Measurements from ENCODE around the gene CTPS1.

CTPS1 gene

GRCh38 chr1:40969445-40969844 is 10.1 kb upstream of the CTPS1 start:
- DNase-seq (ENCODE audit: low read depth, low spot score), result no peak

GRCh38 chr1:40971966-40972365 is 7.5 kb upstream of the CTPS1 start:
- no peak for DNase-seq (ENCODE audit: low read depth, low spot score)

DNA sequence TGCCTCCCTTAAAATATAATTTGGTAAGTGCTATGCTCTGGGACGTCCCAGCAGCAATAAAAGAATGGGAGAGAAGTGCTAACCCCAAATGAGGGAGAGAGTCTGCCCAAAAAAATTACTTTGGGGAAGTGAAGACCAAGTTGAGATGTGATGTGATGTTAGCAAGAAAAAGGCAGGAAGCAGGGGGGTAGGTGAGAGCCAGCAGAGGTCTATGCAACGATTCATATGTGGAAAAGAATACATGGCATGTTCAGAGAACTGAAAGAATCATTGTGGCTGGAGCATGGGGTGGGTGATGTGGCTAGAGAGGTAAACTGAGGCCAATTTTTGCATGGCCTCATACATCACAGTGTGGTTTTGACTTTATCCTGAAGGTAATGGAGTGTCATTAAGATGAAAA is 5.6 kb upstream of the CTPS1 start:
- no peak for DNase-seq (ENCODE audit: low read depth, low spot score)

DNA sequence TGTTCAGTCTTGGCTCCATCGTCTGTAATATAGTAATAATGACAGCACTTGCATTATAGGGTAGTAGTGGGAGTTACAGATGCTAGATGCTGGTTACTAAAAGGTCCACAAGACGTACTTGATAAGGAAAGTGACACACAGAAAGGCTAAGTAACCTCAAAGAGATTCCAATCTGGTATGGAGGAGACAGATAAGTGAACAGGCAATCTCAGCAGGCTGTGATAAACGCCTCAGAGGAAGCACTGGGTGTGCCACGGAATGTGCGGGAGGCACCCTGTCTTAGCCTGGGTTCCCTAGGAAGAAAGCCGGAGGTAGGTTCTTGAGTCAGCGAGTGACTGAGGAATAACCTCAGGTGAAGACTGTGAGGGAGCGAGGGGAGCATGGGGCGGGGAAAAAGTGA is 4.6 kb upstream of the CTPS1 start:
- DNase-seq (ENCODE audit: low read depth, low spot score), result no peak

GRCh38 chr1:40976952-40977690 is 2.4 kb upstream of the CTPS1 start:
- DNase-seq (ENCODE audit: low read depth, low spot score), result no peak

DNA sequence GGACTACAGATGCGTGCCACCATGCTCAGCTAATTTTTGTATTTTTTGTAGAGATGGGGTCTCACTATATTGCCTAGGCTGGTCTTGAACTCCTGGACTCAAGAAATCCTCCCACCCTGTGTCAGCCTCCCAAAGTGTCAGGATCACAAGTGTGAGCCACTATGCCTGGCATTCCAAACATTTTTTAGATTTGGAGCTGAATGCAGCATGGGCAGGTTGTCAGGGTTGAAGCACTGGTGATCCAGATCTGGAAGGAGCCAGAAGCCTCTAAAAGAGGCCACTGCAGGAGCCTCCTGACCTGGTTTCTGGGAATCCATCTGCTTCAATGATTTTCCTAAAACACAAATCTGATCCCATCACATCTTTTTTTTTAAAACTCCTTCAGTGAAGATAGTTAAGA is 1.8 kb upstream of the CTPS1 start:
- DNase-seq (ENCODE audit: low read depth, low spot score), result no peak

DNA sequence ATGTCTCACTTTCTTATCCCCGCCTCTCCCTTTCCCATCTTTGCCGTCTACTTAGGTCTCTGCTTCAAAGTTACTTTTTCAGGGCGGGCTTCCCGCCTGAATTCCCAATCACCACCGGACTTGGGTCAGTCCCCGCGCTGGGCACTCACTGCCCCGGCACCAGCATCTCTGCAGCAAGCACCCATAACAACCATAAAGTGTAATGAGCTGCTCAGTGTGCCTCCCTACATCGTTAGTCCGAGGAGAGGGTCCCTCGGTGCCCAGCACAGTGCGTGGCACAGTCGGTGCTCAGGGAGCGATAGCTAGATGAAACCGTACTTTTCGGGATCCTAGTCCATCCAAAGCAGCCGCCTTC is 633 bp upstream of the CTPS1 start:
- DNase-seq (ENCODE audit: low read depth, low spot score), result no peak

DNA sequence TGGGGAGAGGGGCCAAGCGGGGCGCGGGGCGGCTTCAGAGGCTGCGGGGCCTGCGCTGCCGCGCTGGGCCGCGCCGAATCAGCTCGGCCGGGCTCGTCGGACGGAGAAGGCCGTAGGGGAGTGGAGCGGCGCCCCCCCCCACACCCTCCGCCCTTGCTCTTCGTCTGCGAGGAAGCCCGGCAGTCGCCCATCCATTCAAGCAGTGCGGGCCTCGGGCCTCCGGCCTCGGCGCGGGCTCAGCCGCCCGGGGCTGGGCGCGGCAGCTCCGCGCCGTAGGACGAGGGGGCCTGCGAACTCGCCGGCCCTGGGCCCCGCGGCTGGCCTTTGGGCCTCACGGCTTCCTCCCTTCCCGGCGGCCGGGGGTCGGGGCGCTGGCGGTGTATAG is 564 bp downstream of the CTPS1 start:
- no peak for DNase-seq (ENCODE audit: low read depth, low spot score)

GRCh38 chr1:40980453-40981121 is 1.1 kb downstream of the CTPS1 start:
- no peak for DNase-seq (ENCODE audit: low read depth, low spot score)

DNA sequence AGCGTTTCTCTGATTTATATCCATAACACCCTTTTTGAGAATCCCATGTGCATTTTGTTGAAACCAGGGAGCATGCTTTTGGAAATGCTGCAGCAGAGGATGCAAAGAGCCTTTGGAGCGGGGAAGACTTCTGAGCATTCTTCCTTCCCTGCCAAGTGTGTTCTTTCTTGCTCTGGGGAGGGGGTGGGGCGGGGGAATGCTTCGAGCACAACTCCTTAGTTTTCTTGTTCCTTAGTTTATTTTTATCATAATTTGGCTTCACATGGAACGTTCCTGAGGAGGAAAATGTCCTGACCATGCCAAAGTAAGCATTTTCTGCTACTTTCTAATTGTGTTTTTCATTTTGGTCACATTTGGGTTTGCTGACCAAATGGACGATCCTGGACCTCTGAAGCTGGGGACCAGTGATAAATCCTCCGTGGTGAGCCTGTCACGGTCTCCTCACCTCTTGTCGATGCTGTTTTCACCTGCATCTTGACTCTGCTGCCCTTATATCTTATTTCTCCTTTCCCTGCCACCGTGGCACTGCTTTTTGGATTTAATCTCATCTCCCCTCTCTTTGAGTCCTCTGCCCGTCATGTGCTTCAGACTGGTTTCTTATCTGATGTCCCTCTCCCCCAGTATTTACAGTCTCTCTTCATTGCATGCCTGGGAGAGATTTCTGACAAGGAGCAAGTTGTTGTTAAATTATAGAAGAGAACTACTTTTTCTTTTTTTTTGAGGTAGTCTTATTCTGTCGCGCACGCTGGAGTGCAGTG is 2.4 kb downstream of the CTPS1 start:
- DNase-seq (ENCODE audit: low read depth, low spot score), result no peak

DNA sequence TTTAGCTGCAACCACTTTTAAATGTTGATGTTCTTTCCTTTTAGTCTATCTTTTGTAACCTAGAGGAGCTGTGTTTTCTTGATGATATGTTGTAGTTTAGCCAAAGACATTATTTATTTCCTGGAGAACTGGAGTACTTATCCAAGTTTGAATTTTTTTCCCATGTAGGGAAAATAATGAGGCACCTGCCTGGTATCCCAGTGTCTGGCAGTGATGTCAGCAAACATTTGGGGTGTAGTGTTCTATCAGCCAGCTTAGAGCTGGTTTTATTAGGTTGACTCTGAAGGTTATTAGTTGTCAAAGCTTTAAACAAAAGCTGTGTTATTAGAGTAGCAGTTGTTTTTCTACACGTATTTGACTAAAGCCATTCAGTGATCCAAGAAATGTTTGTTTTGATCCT is 3.2 kb downstream of the CTPS1 start:
- DNase-seq (ENCODE audit: low read depth, low spot score), result no peak

GRCh38 chr1:40983286-40983685 is 3.8 kb downstream of the CTPS1 start:
- no peak for DNase-seq (ENCODE audit: low read depth, low spot score)

GRCh38 chr1:40984066-40984465 is 4.6 kb downstream of the CTPS1 start:
- DNase-seq (ENCODE audit: low read depth, low spot score), result no peak

GRCh38 chr1:40984531-40984930 is 5.0 kb downstream of the CTPS1 start:
- no peak for DNase-seq (ENCODE audit: low read depth, low spot score)

- no peak for DNase-seq (ENCODE audit: low read depth, low spot score)
Observed at GRCh38 chr1:40985161-40985560, 5.7 kb downstream of the CTPS1 start.

DNA sequence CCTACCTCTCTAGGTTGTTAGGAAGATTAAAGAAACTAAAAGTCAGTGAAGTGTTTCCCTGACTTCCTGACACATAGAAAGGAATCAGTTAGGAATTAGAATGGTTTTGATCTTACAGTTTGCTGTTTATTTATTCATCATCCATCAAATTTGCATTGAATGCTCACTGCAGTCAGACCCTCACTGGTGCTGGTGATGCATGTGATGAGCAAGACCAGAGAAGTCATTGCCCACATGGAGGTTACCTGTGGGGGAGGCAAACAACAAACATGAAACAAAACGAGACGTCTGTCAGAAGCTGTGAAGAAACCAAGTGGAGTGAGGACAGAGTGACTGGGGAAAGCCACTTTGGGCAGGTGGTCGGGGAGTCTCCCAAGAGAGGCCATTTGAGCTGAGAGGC is 6.4 kb downstream of the CTPS1 start:
- DNase-seq (ENCODE audit: low read depth, low spot score), result no peak

- no peak for DNase-seq (ENCODE audit: low read depth, low spot score)
Observed at GRCh38 chr1:40986328-40986783, 6.9 kb downstream of the CTPS1 start.

DNA sequence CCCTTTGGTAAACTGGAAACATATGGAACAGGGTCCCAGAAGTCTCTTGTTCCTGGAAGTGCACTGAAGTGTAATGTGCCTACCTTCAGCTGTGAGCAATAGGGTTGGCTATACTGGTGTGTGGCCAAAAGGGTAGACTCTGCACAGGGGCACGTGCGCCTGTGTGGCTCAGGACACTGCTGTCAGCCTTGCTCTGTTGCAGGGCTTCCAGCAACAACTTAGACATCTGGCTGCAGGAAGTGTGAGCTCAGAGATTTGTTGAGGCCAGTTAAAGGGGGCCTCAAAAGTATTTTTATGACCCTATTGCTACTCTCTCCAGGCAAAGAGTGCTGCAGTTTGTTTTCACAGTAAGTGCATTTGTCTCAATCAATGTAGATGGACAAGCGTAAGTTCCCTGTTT is 7.5 kb downstream of the CTPS1 start:
- DNase-seq (ENCODE audit: low read depth, low spot score), result no peak

DNA sequence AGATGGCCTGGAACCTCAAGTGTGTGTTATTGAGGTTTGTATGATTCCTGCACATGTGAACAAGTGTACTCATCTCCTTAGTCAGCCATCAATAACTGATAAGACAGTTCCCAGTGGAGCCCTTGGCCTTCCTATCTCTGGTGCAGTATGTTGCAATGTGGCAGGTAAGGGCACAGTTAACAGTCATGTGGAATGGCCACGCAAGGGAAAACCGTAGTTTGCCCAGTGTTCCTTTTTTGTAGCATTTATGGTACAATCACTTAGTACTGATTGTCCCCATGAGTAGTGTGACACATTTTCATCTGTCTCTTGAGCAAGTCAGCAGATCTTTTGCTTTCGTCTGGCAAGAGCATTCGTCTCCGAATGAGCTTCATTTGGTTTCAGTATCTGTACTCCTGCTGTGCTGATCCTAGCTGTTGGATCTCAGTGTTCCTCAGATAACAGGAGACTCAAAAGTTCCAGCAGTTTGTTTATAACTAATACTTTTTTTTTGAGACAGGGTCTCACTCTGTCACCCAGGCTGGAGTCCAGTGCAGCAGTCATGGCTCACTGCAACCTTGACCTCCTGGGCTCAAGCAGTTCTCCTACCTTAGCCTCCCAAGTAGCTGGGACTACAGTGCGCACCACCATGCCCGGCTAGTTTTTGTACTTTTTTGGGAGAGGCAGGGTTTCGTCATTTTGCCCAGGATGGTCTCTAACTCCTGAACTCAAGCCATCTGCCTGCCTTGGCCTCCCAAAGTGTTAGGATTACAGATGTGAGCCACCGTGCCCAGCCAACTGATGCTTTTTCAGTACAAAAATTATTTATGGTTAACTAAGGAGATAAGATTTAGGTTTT is 8.2 kb downstream of the CTPS1 start:
- DNase-seq (ENCODE audit: low read depth, low spot score), result no peak

GRCh38 chr1:40988280-40988679 is 8.8 kb downstream of the CTPS1 start:
- DNase-seq (ENCODE audit: low read depth, low spot score), result no peak

DNA sequence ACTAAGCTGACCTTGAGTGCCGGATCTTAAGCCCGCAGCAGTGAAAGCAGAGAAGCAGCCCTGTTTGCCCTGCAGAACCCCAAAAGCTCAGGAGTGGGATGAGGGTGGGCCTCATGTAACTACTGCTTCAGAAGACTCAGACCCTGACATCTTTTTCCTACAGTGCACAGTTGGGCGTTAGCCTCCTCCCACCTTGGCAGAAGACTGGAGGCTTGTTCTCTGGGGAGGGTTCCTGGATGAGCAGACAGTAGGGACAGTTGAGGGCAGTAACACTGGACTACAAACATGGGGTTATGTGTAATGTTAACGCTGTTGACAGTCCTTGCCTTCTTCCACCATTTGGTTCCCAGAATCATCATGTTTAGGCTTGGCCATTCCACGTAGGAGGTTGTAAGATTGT is 9.6 kb downstream of the CTPS1 start:
- DNase-seq (ENCODE audit: low read depth, low spot score), result no peak

GRCh38 chr1:40997096-40997495 is 17.6 kb downstream of the CTPS1 start:
- no peak for DNase-seq (ENCODE audit: low read depth, low spot score)

Measured in smooth muscle cell of the brain vasculature (primary cell).